Smooth muscle cell (in vitro differentiated cells): ENCODE data around the gene WEE1. TPM values are rescaled to one million over a fixed set of nuclear protein-coding genes. Genes with fewer than 3 reads are reported as not detected.

Source experiments
- DNase-seq: peaks from one replicate; lab custom pipeline; 2025; ENCODE audit not compliant: unreplicated experiment; lab: John Stamatoyannopoulos, UW
- H2AFZ ChIP-seq: fragments of 200-600 bp; sonication (generic); 2 replicates; pipeline ENCODE4 v1.6.0; 2016; ENCODE audit warnings: antibody characterized with exemption, low read depth, mild to moderate bottlenecking
- H3F3A ChIP-seq: fragments of 200-600 bp; sonication (generic); 2 replicates; pipeline ENCODE4 v1.6.0; 2017; ENCODE audit warnings: antibody characterized with exemption, low read depth
- H3K27ac ChIP-seq: fragments of 200-600 bp; sonication (generic); 2 replicates; pipeline ENCODE4 v1.5.1; 2016; ENCODE audit warnings: low read depth, mild to moderate bottlenecking
- H3K27me3 ChIP-seq: fragments of 200-600 bp; sonication (generic); 2 replicates; pipeline ENCODE4 v1.6.1; 2016; ENCODE audit warnings: low read depth, mild to moderate bottlenecking
- H3K36me3 ChIP-seq: fragments of 200-600 bp; sonication (generic); 2 replicates; pipeline ENCODE4 v1.5.1; 2016; ENCODE audit warnings: low read depth
- H3K4me1 ChIP-seq: fragments of 200-600 bp; sonication (generic); 2 replicates; pipeline ENCODE4 v1.5.1; 2016; ENCODE audit warnings: low read depth
- H3K4me2 ChIP-seq: fragments of 200-600 bp; sonication (generic); 2 replicates; pipeline ENCODE4 v1.6.0; 2016; ENCODE audit warnings: mild to moderate bottlenecking
- H3K4me3 ChIP-seq: fragments of 200-600 bp; sonication (generic); 2 replicates; pipeline ENCODE4 v1.5.1; 2016; ENCODE audit warnings: mild to moderate bottlenecking
- H3K79me2 ChIP-seq: fragments of 200-600 bp; sonication (generic); 2 replicates; pipeline ENCODE4 v1.6.0; 2016; ENCODE audit warnings: low read depth, mild to moderate bottlenecking
- H3K9ac ChIP-seq: fragments of 200-600 bp; sonication (generic); 2 replicates; pipeline ENCODE4 v1.6.0; 2016; ENCODE audit warnings: low read depth
- H3K9me3 ChIP-seq: fragments of 200-600 bp; sonication (generic); replicated peaks from 2 replicates; pipeline ENCODE4 v1.5.1; 2016; ENCODE audit warnings: low read depth
- H4K20me1 ChIP-seq: fragments of 200-600 bp; sonication (generic); 2 replicates; pipeline ENCODE4 v1.6.0; 2016; ENCODE audit warnings: low read depth
- CTCF ChIP-seq: fragments of 200-600 bp; sonication (generic); IDR thresholded peaks from 2 replicates; pipeline ENCODE4 v1.5.1; 2017; ENCODE audit warnings: borderline replicate concordance, mild to moderate bottlenecking, antibody characterized with exemption; ENCODE audit not compliant: insufficient read depth, poor library complexity, severe bottlenecking
- WGBS: methylation state at CpG from one replicate; pipeline ENCODE4 v1.1.7; 2016; ENCODE audit warnings: low lambda C conversion rate; 5-methylcytosine and 5-hydroxymethylcytosine counted together
- polyA plus RNA-seq: library from polyadenylated mRNA; unstranded; fragments of >200 nt; fragmentation: Nextera tagmentation; extraction: Ambion mirVana; gene quantifications from 2 replicates; pipeline ENCODE4 v1.2.1, GENCODE V29; 2016
- total RNA-seq: library from RNA; depleted of rRNA; stranded (reverse); fragments of >200 nt; gene quantifications from 2 replicates; pipeline ENCODE4 v1.2.3, GENCODE V29; 2014

Gene WEE1
- total and polyA plus RNA-seq, 2 experiments from 2014 or later, result 20.8 to 53.3 TPM

- Histone ChIP-seq H3F3A (no peaks in the 10 kb centered on the region), H3K9ac (no peak overlapping the region), H4K20me1 (no peaks in the 10 kb centered on the region), H3K4me2 (no peak overlapping the region), H3K27me3 (no peaks in the 10 kb centered on the region), H3K79me2 (no peaks in the 10 kb centered on the region), H3K4me3 (no peak overlapping the region), H3K27ac (no peak overlapping the region), H2AFZ (no peak overlapping the region), H3K4me1 (no peaks in the 10 kb centered on the region), H3K36me3 (peaks cover under 1% of the 10 kb centered on the region), H3K9me3 (no peaks in the 10 kb centered on the region)
- DNase-seq, result no peak
- WGBS, result 58% methylated on average over 11 of the region's 11 CpGs
- TF ChIP-seq CTCF, result no peak
Measured at GRCh38 chr11:9594267-9595046, 21.0 kb downstream of the WEE1 start.

GRCh38 chr11:9596926-9597464 lies 23.5 kb downstream of the WEE1 start:
- WGBS, result 89% methylated on average over 4 of the region's 4 CpGs
- no peak for TF ChIP-seq CTCF
- no peak overlapping the region for H3K9ac ChIP-seq
- no peaks in the 10 kb centered on the region for H3K9me3 ChIP-seq
- no peaks in the 10 kb centered on the region for H3K27me3 ChIP-seq
- H3K4me3 ChIP-seq, result no peak overlapping the region
- no peaks in the 10 kb centered on the region for H3F3A ChIP-seq
- H3K4me1 ChIP-seq, result no peaks in the 10 kb centered on the region
- no peaks in the 10 kb centered on the region for H3K36me3 ChIP-seq
- no peaks in the 10 kb centered on the region for H3K79me2 ChIP-seq
- DNase-seq, result no peak
- no peak overlapping the region for H3K4me2 ChIP-seq
- H3K27ac ChIP-seq, result no peak overlapping the region
- H2AFZ ChIP-seq, result no peak overlapping the region
- H4K20me1 ChIP-seq, result no peaks in the 10 kb centered on the region

GRCh38 chr11:9600166-9600565 lies 26.7 kb downstream of the WEE1 start:
- H3K4me1 ChIP-seq, result no peaks in the 10 kb centered on the region
- H3K27me3 ChIP-seq, result no peaks in the 10 kb centered on the region
- H3K27ac ChIP-seq, result peak overlapping the region; percentile 84
- no peaks in the 10 kb centered on the region for H3K36me3 ChIP-seq
- H3K9me3 ChIP-seq, result no peaks in the 10 kb centered on the region
- TF ChIP-seq CTCF, result no peak
- DNase-seq, result no peak
- H4K20me1 ChIP-seq, result no peaks in the 10 kb centered on the region
- no peaks in the 10 kb centered on the region for H3F3A ChIP-seq
- H3K79me2 ChIP-seq, result no peaks in the 10 kb centered on the region
- H2AFZ ChIP-seq, result no peak overlapping the region
- H3K4me2 ChIP-seq, result no peak overlapping the region
- 94% methylated on average over 2 of the region's 2 CpGs for WGBS
- no peak overlapping the region for H3K9ac ChIP-seq
- H3K4me3 ChIP-seq, result no peak overlapping the region

GRCh38 chr11:9600644-9601036 lies 27.2 kb downstream of the WEE1 start:
- Histone ChIP-seq H3K9me3 (no peaks in the 10 kb centered on the region), H3K4me1 (no peaks in the 10 kb centered on the region), H3K27ac (peak overlapping the region; percentile 84), H2AFZ (no peak overlapping the region), H3K9ac (peak overlapping the region; percentile 57), H4K20me1 (no peaks in the 10 kb centered on the region), H3K4me3 (no peak overlapping the region), H3K4me2 (peak overlapping the region; percentile 43), H3K27me3 (no peaks in the 10 kb centered on the region), H3K79me2 (no peaks in the 10 kb centered on the region), H3K36me3 (no peaks in the 10 kb centered on the region), H3F3A (no peaks in the 10 kb centered on the region)
- no peak for TF ChIP-seq CTCF
- DNase-seq, result no peak
- 70% methylated on average over 4 of the region's 4 CpGs for WGBS
